Breast epithelium (tissue), 3 donors: ENCODE data around the gene RRM2.

Source experiments
- POLR2A ChIP-seq: fragments of 450-650 bp; IDR thresholded peaks from one replicate; pipeline ENCODE4 v1.6.1; 2016; ENCODE audit warnings: antibody characterized with exemption, mild to moderate bottlenecking, moderate library complexity
- TF ChIP-seq, protein P1 (sequence below), 3 donors: fragments of 450-650 bp; IDR thresholded peaks; one replicate each; pipeline ENCODE4 v1.5.1; 2016 to 2017; ENCODE audit warnings: antibody characterized with exemption in 3 of 3, mild to moderate bottlenecking in 3 of 3, moderate library complexity in 3 of 3

DNA sequence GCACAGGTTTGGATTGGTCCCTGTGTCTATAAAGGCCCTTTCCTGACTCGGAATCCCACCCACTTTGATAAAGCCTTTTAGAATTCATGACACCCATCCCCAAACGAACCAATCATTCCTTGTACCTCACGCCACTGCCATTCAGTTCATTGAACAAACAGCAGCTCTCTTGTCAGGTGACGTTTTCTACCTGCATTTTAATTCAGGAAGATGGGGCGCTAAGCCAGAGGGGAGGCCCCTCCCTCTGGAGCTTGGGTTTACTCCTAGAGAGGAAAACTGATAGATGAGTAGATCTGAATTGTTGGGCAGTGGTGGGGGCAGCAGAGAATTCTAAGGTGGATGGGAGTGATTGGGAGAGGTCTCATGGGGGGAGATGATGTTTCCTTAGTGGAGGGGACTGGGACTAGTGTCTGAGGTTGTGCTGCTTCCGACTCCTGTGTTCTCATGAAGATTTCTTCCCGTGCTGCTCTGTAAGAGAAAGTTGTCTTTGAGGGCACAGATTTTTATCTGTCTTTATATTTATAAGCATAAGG, 9.6 kb downstream of the RRM2 start:
- TF ChIP-seq, protein P1, sequence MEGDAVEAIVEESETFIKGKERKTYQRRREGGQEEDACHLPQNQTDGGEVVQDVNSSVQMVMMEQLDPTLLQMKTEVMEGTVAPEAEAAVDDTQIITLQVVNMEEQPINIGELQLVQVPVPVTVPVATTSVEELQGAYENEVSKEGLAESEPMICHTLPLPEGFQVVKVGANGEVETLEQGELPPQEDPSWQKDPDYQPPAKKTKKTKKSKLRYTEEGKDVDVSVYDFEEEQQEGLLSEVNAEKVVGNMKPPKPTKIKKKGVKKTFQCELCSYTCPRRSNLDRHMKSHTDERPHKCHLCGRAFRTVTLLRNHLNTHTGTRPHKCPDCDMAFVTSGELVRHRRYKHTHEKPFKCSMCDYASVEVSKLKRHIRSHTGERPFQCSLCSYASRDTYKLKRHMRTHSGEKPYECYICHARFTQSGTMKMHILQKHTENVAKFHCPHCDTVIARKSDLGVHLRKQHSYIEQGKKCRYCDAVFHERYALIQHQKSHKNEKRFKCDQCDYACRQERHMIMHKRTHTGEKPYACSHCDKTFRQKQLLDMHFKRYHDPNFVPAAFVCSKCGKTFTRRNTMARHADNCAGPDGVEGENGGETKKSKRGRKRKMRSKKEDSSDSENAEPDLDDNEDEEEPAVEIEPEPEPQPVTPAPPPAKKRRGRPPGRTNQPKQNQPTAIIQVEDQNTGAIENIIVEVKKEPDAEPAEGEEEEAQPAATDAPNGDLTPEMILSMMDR (IDR thresholded peaks at IDR 0.05), result no peak
- no peak for TF ChIP-seq POLR2A
